M059J (cell line): Measurements from ENCODE around the gene SZT2. TPM values are rescaled to one million over a fixed set of nuclear protein-coding genes. Genes with fewer than 3 reads are reported as not detected.

ENCODE experiments used
- DNase-seq: peaks from one replicate; pipeline ENCODE4 v3.0.0-alpha.2; 2012; ENCODE audit warnings: low read depth
- total RNA-seq: library from RNA; depleted of rRNA; stranded (reverse); fragments of >200 nt; shearing (Covaris generic); gene quantifications from 2 replicates; pipeline ENCODE4 v1.2.3, GENCODE V29; 2014

The SZT2 gene
- total RNA-seq, 1 experiment from 2014 or later = 15.2 TPM

DNA sequence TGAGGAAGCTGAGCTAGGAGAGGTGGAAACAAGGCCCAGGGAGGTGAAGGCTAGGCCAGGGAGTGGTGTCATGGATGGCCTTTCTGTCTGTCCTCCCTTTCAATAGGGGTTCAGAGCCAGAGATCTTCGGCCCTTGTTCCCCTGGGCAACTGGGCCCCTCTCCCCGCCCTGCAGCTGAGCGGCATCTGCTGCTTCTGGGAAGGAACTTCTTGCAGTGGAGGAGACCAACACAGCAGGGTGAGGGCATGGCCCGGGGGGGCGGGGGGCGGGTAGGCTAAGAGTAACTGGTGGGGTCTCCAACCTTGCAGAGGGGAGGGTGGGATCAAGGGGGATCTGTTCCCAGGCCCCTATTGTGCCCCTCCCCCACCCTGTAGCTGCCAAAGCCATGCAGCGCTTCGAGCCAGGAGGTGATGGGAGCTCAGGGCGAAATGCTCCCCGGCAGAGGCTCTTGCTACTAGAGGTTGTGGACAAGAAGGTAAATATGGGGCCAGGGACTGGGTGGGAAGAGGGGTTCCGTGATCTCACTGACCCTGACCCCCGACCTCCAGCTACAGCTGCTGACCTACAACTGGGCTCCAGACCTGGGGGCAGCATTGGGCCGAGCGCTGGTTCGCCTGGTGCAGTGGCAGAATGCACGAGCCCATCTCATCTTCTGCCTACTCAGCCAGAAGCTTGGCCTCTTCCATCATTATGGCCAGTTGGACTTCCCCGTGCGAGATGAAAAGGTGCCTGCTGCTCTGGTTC is 52.4 kb downstream of the SZT2 start:
- DNase-seq = no peak

DNA sequence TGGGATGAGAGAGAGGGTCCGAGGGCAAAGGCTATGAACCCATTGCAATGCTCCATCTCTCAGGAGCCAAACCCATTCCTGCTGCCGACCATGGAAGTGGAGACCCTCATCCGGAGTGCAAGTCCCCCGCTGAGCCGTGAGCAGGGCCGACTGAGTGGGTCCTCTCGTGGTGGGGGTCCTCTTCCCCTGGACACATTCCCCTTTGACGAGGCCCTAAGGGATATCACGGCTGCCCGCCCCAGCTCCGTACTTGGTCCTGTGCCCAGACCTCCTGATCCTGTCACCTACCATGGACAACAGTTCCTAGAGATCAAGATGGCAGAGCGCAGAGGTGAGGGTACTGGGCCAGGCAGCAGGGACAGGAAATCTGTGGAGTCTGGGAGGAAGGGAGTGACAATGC is 53.1 kb downstream of the SZT2 start:
- DNase-seq = no peak

DNA sequence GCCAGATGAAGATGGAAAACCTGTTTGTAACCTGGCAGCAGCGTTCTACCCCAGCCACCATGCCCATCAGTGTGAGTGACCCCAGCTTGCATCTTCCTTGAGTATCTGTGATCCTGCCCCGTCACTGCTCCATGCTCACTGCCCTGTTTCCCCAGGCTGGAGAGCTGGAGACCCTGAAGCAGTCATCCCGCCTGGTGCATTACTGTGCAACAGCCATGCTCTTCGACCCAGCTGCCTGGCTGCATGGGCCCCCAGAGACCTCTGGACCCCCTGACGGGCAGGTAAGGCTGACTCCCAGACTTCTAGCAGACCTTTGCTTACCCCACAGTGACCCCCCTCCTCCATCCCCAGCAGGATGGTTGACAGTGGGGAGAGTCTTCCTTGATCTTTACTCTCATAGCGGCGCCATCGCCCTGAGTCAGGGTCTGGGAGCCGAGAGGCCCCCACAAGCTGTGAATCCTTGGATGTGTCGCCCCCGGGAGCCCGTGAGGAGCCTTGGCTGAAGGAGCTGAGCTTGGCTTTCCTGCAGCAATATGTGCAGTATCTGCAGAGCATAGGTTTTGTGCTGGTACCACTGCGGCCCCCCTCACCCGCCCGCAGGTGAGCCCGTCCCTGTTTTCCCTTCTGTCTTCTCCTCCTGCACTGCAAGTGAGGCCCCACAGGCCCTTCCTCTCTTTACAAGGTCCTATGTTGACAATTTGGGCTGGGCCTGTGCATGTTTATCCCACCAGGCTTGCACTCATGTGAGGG is 53.7 kb downstream of the SZT2 start:
- DNase-seq = no peak

DNA sequence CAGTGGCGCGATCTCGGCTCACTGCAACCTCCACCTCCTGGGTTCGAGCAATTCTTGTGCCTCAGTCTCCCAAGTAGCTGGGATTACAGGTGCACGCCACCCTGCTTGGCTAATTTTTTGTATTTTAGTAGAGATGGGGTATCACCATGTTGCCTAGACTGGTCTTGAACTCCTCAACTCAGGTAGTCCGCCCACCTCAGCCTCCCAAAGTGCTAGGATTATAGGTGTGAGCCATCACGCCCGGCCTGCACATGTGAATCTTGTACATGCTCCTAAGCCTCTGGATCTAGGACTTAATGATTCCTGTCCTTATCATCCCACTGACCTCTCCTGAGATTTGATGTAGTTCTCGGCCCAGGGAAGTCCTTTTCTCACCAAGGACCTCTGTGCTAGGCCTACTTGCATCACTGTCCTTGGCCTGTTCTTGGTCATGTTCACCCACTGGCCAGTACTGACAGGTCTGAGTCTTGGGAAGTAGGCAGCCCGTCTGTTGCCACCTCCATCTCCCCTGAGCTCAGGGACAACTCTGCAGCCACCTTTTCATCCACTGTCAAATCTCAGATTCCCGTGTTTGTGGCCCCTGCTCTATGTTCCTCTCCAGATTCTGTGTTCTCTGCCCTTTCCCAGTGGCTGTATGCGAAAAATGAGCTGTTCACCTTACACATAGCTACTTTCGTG is 54.6 kb downstream of the SZT2 start:
- no peak for DNase-seq

DNA sequence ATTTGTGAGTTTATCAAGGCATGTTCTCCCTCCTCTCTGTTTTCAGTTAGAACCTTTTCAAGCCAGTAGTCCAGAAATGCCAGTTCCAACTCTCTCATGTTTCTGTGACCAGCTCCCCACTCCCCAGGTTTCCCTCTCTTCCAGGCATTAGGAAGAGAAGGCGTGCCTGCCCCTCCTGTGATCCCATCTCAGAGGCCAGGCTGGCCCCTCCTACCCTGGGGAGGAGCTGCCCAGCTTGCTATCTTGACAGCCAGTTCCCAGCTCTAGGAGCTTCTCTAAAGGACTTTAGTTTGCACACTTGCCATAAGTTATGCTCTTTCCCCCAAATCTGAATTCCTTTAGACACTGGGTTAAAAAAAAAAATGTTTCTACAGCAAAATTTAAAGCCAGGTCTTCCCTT is 55.1 kb downstream of the SZT2 start:
- DNase-seq = no peak

DNA sequence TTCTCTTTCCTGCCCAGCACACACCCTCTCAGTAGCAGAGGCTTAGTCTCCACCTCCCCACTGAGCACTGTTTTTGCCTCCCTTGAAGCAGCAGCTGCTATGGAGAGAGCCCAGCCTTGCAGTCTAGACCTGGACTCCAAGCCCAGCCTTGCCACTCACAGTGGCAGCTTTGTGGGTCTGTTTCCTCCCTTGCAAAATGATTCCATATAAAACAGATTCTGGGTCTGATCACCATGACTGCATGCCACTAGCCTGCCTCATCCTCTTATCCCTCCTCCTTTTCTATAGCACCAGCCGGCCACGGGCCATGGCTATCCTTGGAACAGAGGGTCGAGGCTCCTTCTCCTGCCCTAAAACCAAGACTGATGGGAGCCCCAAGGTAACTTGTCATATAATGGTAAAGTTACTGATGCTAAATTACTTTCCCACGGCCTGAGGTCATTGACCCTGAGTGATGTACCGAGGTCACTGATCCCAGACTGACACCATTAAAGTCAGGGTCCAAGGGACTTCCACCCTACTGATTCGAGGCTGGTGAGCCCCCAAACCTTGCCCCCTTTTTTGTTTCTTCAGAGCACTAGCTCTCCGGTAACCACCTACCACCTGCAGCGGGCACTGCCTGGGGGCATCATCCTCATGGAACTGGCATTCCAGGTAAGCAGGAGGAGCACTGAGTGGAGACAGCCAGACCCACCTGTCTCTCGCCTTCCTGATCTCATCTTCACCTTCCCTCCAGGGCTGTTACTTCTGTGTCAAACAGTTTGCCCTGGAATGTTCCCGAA is 56.1 kb downstream of the SZT2 start:
- DNase-seq = no peak

DNA sequence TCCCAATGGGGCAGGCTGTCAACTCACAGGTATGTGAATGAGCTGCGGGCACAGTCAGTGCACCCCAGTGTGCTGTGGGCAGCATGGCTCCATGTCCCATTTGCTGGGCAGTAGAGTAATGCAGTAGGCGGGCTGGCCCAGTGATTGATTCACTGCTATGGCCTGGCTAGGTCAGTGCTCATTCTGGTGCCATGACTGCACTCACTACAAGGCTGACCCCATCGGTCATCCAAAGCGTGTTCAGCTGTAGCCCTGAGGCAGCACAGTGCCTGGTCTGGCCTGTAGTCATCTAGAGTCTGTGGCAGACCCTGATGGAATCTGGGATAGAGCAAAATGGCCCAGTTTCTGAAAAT is 56.7 kb downstream of the SZT2 start:
- no peak for DNase-seq

DNA sequence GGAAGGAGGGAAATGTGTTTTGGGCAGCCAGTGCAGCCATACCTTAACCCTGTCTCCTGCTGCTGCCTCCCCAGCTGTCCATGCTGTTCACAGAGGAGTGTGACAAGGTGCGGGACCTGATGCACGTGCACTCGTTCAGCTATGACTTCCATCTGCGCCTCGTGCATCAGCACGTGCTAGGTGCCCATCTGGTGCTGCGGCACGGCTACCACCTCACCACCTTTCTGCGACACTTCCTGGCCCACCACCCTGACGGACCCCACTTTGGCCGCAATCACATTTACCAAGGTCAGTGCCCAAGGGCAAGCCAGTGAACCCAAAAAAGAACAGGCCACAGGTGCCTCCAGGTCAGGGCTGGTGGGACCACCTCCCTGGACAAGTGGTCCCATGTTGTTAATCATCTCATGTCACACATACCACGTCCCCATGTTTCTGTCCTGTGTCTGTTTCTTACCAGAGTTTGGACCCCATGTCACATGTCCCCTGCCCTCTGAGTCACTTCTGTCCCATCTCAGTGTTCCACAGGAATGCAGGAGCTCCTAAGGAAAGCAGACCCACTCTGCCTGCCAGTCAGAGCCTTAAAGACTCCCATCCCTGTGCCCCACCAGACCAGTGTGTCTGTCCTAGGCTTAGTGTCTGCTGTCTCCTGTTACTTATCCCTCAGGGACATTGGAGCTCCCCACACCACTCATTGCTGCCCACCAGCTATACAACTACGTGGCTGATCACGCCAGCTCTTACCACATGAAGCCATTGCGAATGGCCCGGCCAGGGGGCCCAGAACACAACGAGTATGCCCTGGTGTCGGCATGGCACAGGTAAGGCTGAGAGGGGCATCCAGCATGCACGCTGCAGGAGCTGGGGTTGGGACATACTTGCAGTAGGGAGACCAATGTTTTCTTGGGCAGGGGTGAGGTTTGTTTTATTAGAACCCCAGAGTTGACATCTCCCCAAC is 57.5 kb downstream of the SZT2 start:
- DNase-seq = no peak

DNA sequence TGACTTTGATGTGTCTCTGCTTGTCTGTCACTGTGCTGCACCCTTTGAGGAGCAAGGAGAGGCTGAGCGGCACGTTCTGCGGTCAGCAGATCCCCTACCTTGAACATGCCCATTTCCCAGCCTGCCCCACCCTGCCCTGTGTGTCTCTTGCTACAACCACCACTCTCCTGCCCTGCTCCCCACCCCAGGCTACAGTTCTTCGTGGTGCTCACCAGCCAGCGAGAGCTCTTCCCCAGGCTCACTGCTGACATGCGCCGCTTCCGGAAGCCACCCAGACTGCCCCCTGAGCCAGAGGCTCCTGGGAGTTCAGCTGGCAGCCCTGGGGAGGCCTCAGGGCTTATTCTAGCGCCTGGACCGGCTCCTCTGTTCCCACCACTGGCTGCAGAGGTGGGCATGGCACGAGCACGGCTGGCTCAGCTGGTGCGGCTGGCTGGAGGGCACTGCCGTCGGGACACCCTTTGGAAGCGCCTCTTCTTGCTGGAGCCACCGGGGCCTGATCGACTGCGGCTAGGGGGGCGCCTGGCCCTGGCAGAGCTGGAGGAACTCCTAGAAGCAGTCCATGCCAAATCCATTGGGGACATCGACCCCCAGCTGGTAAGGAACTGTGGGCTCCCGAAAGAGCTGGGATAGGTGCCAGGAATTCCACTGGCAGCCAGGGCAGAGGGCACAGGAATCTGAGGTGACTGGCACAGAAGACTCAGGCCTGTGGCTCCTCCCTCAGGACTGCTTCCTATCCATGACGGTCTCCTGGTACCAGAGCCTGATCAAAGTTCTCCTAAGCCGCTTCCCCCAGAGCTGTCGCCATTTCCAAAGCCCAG is 58.4 kb downstream of the SZT2 start:
- peak; percentile 44 for DNase-seq

DNA sequence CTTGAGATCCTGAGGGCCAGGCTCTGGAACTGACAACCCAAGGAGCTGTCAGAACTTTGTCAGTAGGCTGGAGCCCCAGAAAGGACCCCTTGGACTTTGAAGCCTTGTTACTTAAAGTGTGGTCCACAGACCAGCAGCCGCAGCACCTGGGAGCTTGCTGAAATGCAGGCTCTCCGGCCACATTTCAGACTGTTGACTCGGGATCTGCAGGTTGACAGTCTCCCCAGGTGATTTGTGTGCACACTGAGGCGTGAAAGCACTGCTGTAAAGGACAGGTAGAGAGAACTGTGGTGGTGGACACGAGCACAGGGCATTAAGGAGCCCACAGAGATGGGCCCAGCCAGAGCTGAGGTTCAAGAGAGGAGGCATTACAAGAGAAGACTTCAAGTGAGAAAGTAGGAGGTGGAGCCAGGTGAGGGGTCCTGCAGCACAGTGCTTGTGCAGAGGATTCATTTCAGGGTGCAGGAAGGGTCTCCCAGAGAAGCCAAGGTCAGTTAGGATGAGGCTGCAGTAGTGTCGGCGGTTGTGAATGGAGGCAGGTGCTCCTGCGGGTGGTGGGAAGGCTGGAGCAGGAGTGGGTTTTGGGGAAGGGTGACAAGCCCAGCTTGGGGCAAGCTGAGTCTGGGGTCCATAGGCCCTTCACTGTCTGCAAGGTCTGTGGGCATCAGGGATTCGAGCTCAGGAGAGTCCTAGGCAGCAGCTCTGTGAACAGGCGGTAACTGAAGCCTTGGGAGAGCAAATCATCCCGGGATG is 59.4 kb downstream of the SZT2 start:
- DNase-seq = no peak

DNA sequence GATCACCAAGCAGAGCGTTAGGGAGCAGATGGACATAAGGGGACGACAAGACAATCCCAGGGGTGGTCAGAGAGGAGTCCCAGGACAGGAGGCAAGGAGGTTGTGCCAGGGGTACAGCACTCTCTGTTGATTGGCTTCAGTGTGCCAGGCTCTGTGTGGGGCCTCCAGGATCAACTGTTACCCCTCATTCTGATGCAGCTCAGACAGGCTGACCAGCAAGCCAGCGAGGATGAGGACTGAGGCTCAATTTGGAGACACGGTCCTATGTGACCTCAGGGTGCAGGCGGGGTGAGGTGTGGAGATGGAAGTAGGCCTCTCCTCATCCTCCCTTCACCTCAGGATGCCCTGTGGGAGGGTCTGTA is 60.0 kb downstream of the SZT2 start:
- no peak for DNase-seq

DNA sequence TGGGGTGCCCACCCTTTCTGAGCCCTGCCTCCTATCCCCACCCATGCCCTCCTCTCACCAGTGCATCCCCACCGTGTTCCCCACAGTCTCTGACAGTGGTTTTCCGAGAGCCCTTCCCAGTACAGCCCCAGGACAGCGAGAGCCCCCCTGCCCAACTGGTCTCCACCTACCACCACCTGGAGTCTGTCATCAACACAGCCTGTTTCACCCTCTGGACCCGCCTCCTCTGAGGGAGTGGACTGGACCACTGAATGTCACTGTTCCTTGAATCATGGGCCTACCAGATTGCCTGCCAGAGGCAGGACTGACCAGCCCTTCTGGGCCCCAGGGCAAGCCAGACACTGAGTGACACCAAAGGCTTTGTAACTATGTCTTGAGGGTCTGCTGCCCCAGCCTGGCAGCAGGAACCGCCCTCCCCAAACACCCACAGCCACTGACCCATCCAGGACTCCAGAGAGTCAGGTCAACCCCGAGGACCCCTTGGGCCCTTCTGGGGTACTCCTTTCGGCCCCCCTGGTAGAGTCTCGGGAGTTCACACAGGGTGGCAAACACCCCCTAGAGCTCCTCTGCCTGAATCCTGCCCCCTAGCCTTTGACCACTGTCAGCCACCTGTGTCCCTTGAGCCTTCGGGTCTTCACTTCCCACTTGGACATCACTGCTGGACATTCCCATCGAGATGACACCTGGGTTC is 60.7 kb downstream of the SZT2 start:
- DNase-seq = peak; percentile 41

DNA sequence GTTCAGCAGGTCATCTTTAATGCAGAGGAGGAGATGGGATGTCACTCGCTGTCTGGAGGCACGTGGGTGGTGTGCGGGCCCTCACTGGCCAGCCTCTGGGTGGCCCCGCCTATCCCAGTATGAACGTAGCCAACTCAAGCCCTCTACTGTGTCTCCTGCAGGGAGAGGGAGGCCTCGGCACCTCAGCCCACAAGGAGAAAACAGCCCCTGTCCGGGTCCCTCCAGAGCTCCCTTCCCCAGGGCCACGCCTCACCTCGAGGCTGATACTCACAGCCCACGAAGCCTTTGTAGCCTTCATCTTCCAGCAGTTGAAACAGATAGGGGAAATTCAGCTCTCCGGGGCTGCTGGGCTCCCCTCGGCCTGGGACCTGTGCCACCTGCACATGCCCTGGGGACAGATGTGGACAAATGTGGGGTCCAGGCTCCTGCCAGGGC is 61.5 kb downstream of the SZT2 start:
- DNase-seq = no peak

DNA sequence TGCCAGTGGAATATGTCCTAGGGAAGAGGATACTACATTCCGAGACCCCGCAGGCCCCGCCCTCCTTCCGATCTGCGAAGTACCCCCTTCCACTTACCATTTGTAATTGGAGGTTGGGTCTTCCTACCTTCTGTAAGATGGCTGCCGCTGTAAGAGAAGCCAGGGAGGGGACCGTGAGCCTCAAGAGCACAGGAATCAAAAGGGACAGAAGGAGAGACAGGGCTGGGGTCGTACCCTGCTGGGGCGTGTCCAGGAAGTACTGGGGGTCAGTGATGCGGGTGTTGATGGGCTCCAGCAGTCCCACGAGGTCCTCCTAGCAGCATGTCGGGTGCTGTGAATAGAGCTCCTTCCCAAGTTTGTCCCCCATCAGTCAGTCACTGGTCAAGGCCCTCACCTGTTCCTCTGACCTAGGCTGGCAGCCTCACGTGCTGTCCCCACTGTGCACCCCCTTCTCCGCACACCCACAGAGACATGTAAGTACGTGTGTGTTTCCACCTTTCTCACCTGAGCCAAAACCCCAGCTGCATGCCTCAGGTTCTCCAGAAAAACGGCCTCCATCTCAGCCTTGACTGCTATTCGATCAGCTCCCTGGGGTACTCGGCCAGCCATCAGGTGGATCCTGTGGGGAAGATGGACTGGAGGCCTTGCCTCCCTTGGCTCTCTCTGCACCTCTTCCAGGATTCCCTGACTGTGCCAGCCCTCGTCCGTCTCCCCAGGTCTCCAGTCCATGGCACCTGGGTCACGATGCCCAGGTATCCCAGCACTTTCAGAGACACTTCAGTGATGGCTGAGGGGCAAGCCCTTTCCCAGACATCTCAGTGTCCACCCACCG is 62.2 kb downstream of the SZT2 start:
- no peak for DNase-seq

DNA sequence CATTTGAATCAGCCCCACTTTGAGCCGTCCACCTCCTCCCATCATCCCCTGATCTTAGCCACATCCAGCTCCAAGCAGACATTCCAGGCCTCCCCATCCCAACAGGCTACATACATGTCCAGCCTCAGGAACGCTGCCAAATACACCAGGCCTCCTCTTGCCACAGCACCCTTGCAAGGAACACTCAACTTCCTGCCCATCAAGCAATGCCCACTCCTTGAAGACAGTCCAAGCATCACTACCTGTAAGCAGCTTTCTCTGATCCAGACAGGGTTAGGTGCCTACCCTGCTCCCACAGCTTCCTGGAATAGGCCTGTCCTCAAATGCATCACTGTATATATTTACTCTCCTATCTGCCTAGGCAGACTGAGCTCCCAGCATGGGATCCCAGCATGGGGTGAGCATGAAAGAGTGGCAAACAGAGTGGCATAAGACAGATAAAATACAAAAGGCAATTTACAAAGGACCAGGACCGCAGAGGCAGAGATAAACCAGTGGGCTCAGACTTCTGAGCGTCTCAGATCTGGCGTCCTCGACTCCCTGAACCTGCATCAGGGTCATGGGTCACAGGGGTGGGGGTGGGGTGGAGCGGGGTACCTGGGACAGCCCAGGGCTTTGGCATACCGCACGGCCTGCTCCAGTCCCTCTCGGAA is 63.2 kb downstream of the SZT2 start:
- peak; percentile 73 for DNase-seq

DNA sequence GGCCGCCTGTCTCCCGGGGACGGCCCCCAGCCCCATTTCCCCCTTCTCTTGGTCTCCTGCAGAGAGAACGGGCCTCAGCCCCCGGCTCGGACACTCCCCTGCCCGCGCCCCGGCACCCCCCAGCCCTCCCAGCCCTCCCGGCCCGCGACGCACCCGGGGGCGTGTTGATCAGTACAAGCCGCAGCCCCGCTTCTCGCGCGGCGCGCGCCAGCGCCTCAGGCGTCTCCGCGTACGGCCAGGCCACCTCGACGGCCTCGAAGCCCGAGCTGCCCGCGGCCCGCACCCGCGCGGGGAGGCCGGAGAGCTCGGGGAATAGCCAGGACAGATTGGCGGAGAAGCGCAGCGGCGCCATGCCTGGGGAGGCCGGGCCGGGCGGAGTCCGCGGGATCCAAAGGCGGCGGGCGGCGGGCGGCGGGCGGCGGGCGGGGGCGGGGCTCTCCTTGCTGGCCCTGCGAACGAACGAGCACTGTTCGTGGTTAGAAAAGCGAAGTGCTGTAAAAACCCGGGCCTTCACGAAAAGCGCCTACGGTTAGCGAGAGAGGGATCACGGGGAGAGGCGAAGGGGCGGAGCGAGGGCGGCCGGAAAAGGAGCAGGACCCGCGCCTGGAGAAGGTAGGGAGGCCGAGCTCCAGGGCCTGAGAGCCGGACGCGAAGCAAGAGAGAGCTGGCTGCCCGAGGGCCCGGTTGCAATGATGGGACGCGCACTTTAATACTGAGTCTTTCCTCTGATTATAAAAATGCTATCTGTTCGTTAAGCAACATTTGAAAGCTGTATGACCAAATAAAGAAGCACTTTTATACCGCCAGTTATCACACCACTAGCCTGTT is 64.0 kb downstream of the SZT2 start, which contains the start of gene HYI:
HYI (minus strand) TSS at position 490 of the 828 bp plus-strand sequence; CDS start at position 352, 138 bp downstream.
- peak; percentile 93 for DNase-seq
